GM19043 (cell line): ENCODE measurements around the gene SPATA31A5.
"Not testable (repeated sequence)": the region's sequence is repeated elsewhere in the genome, so short reads cannot be mapped to it uniquely, and the experiment has no call there.

Source experiments
- ATAC-seq: cut with Tn5 transposase; IDR thresholded peaks from one replicate; pipeline ENCODE4 v1.9.1; 2021; ENCODE audit warnings: low read depth; ENCODE audit not compliant: unreplicated experiment

SPATA31A5 gene

GRCh38 chr9:60914107-60914506 is at the start of gene SPATA31A5:
Gene SPATA31A5 (plus strand): TSS chr9:60914407. CDS start chr9:60914436, 29 bp downstream.
- ATAC-seq, result not testable (repeated sequence)

GRCh38 chr9:60962990-60963350 is 48.8 kb downstream of the SPATA31A5 start:
- ATAC-seq, result not testable (repeated sequence)

GRCh38 chr9:60966382-60966781 is 52.2 kb downstream of the SPATA31A5 start:
- ATAC-seq, result not testable (repeated sequence)
